ENCODE results near the gene SLC22A15. TPM values are rescaled to one million over a fixed set of nuclear protein-coding genes. Genes with fewer than 3 reads are reported as not detected.

The SLC22A15 gene
- total RNA-seq, 1 donor from 2014 or later: 4.5 TPM

- Mint-ChIP-seq H3K27me3 (ENCODE audit: unreplicated experiment) (no peaks in the 10 kb centered on the region), H3K27ac (ENCODE audit: unreplicated experiment) (no peak overlapping the region), H3K4me1 (ENCODE audit: unreplicated experiment) (peaks cover 2% of the 10 kb centered on the region), H3K36me3 (ENCODE audit: unreplicated experiment) (peaks cover 12% of the 10 kb centered on the region), H3K9me3 (ENCODE audit: unreplicated experiment) (no peaks in the 10 kb centered on the region), H3K4me3 (ENCODE audit: unreplicated experiment) (no peak overlapping the region)
- no peak for TF ChIP-seq CTCF (IDR thresholded peaks at IDR 0.05)
- DNase-seq (ENCODE audit: extremely low spot score, unreplicated experiment): no peak
Observed at GRCh38 chr1:116018007-116018406, 41.7 kb downstream of the SLC22A15 start.

GRCh38 chr1:116019653-116020253 is 43.4 kb downstream of the SLC22A15 start:
- DNase-seq (ENCODE audit: extremely low spot score, unreplicated experiment): no peak
- Mint-ChIP-seq H3K4me1 (ENCODE audit: unreplicated experiment) (peaks cover 2% of the 10 kb centered on the region), H3K9me3 (ENCODE audit: unreplicated experiment) (no peaks in the 10 kb centered on the region), H3K27ac (ENCODE audit: unreplicated experiment) (no peak overlapping the region), H3K4me3 (ENCODE audit: unreplicated experiment) (no peak overlapping the region), H3K36me3 (ENCODE audit: unreplicated experiment) (peaks cover 13% of the 10 kb centered on the region), H3K27me3 (ENCODE audit: unreplicated experiment) (no peaks in the 10 kb centered on the region)
- TF ChIP-seq CTCF (IDR thresholded peaks at IDR 0.05): no peak

- Mint-ChIP-seq H3K4me1 (ENCODE audit: unreplicated experiment) (peaks cover 2% of the 10 kb centered on the region), H3K4me3 (ENCODE audit: unreplicated experiment) (no peak overlapping the region), H3K27me3 (ENCODE audit: unreplicated experiment) (no peaks in the 10 kb centered on the region), H3K36me3 (ENCODE audit: unreplicated experiment) (peaks cover 13% of the 10 kb centered on the region), H3K9me3 (ENCODE audit: unreplicated experiment) (no peaks in the 10 kb centered on the region), H3K27ac (ENCODE audit: unreplicated experiment) (no peak overlapping the region)
- TF ChIP-seq CTCF (IDR thresholded peaks at IDR 0.05): peak; percentile 66
- DNase-seq (ENCODE audit: extremely low spot score, unreplicated experiment): no peak
Observed at GRCh38 chr1:116020668-116021272, 44.5 kb downstream of the SLC22A15 start.

- peaks cover 13% of the 10 kb centered on the region for H3K36me3 Mint-ChIP-seq (ENCODE audit: unreplicated experiment)
- H3K27me3 Mint-ChIP-seq (ENCODE audit: unreplicated experiment): no peaks in the 10 kb centered on the region
- no peak overlapping the region for H3K27ac Mint-ChIP-seq (ENCODE audit: unreplicated experiment)
Observed at GRCh38 chr1:116024626-116025025, 48.3 kb downstream of the SLC22A15 start.

More at GRCh38 chr1:116024626-116025025, 48.3 kb downstream of the SLC22A15 start:
- peaks cover 2% of the 10 kb centered on the region for H3K4me1 Mint-ChIP-seq (ENCODE audit: unreplicated experiment)
- no peaks in the 10 kb centered on the region for H3K9me3 Mint-ChIP-seq (ENCODE audit: unreplicated experiment)
- no peak for TF ChIP-seq CTCF (IDR thresholded peaks at IDR 0.05)
- H3K4me3 Mint-ChIP-seq (ENCODE audit: unreplicated experiment): no peak overlapping the region
- DNase-seq (ENCODE audit: extremely low spot score, unreplicated experiment): no peak

Measured in osteocyte (in vitro differentiated cells).